HepG2 (cell line): ENCODE data around the gene CLASP1. TPM values are rescaled to one million over a fixed set of nuclear protein-coding genes. Genes with fewer than 3 reads are reported as not detected.

ENCODE experiments used
- CEBPG ChIP-seq: IDR thresholded peaks from 2 replicates; pipeline ENCODE4 v1.6.1; 2016
- SCMH1 ChIP-seq: sonication (generic); formaldehyde crosslinking; IDR thresholded peaks from 2 replicates; pipeline ENCODE4 v1.9.0; 2021; ENCODE audit warnings: missing genetic modification reagents, mild to moderate bottlenecking, borderline replicate concordance
- TEAD3 ChIP-seq: optimal IDR thresholded peaks from 2 replicates; pipeline ENCODE3; 2016; ENCODE audit warnings: borderline replicate concordance
- ZBTB20 ChIP-seq: sonication (generic); formaldehyde crosslinking; IDR thresholded peaks from 2 replicates; pipeline ENCODE4 v1.8.1; 2023; ENCODE audit warnings: missing genetic modification reagents, low read depth, mild to moderate bottlenecking, borderline replicate concordance
- ZNF530 ChIP-seq: sonication (generic); formaldehyde crosslinking; IDR thresholded peaks from 2 replicates; pipeline ENCODE4 v1.5.0; 2020; ENCODE audit warnings: low read depth, mild to moderate bottlenecking, missing genetic modification reagents
- ZNF75D ChIP-seq: sonication (generic); formaldehyde crosslinking; IDR thresholded peaks from 2 replicates; pipeline ENCODE4 v1.8.1; 2023; ENCODE audit warnings: missing genetic modification reagents, mild to moderate bottlenecking, borderline replicate concordance
- polyA plus RNA-seq, 8 experiments: library from polyadenylated mRNA; depleted of rRNA in 3 of 8; stranded (reverse) in 7 of 8; unstranded in 1 of 8; fragments of >200 nt; fragmentation: Illumina TruSeq in 4 of 8; extraction: Trizol in 4 of 8; gene quantifications; 2 replicates each; pipeline versions ENCODE4 v1.2.1 to v1.2.3, GENCODE V29; 2011 to 2016; ENCODE audit warnings: low read depth in 4 of 8, missing spikeins in 1 of 8, mixed read lengths in 1 of 8; ENCODE audit not compliant: insufficient read depth in 1 of 8
- total RNA-seq, 5 experiments: library from RNA; depleted of rRNA; stranded (reverse); fragments of >200 nt; fragmentation: Illumina TruSeq; extraction: Trizol; gene quantifications; 2 replicates each; pipeline ENCODE4 v1.2.3, GENCODE V29; 2016; ENCODE audit warnings: low read depth in 1 of 5
- TF ChIP-seq, protein P1 (sequence below): sonication (generic); formaldehyde crosslinking; IDR thresholded peaks from 2 replicates; pipeline ENCODE4 v1.5.1; 2020; ENCODE audit warnings: mild to moderate bottlenecking, missing genetic modification reagents, borderline replicate concordance
- TF ChIP-seq, protein P2 (sequence below): sonication (generic); formaldehyde crosslinking; IDR thresholded peaks from 2 replicates; pipeline ENCODE4 v1.5.0; 2020; ENCODE audit warnings: missing genetic modification reagents
- TF ChIP-seq, protein P3 (sequence below): IDR thresholded peaks from 2 replicates; pipeline ENCODE4 v1.6.1; 2016; ENCODE audit warnings: missing compliant biosample characterization, missing genetic modification reagents, borderline replicate concordance
- TF ChIP-seq, protein P4 (sequence below): sonication (generic); formaldehyde crosslinking; IDR thresholded peaks from 2 replicates; pipeline ENCODE4 v1.8.0; 2022; ENCODE audit warnings: mild to moderate bottlenecking, missing genetic modification reagents, moderate library complexity
- TF ChIP-seq, protein P5 (sequence below): IDR thresholded peaks from 2 replicates; pipeline ENCODE4 v1.6.1; 2016; ENCODE audit warnings: mild to moderate bottlenecking
- TF ChIP-seq, protein P6 (sequence below): sonication (generic); formaldehyde crosslinking; IDR thresholded peaks from 2 replicates; pipeline ENCODE4 v1.4.0; 2020; ENCODE audit warnings: missing genetic modification reagents, borderline replicate concordance

The CLASP1 gene
- total and polyA plus RNA-seq, 2 of the 13 experiments (the other 11 are each of a cell fraction or from before 2014, with no cell fraction given): 11.7 to 47.9 TPM

DNA sequence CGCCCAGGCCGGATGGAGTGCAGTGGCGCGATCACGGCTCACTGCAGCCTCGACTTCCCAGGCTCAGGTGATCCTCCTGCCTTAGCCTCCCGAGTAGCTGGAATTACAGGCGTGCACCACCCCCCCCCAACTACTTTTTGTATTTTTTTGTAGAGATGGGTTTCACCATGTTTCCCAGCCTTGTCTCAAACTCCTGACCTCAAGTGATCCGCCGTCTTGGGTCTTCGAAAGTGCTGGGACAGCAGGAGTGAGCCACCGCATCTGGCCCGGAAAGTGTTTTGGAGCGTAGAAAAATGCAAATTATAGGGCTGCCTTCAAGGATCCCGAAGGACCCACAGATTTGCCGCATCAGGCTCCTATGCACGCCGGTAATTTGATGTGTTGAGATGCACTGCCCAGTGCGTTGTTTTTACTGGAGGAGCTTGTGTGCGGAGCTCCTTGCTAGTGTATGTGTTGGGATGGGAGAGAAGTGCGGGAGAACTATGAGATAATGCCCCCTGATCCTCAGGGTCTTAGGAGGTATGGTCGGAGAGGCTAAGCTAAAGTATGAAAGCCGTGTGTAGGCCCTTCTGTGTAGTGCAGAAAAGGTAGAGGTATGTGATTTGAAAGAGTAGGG, 1.2 kb upstream of the CLASP1 start (continued):
- TF ChIP-seq, protein P1, sequence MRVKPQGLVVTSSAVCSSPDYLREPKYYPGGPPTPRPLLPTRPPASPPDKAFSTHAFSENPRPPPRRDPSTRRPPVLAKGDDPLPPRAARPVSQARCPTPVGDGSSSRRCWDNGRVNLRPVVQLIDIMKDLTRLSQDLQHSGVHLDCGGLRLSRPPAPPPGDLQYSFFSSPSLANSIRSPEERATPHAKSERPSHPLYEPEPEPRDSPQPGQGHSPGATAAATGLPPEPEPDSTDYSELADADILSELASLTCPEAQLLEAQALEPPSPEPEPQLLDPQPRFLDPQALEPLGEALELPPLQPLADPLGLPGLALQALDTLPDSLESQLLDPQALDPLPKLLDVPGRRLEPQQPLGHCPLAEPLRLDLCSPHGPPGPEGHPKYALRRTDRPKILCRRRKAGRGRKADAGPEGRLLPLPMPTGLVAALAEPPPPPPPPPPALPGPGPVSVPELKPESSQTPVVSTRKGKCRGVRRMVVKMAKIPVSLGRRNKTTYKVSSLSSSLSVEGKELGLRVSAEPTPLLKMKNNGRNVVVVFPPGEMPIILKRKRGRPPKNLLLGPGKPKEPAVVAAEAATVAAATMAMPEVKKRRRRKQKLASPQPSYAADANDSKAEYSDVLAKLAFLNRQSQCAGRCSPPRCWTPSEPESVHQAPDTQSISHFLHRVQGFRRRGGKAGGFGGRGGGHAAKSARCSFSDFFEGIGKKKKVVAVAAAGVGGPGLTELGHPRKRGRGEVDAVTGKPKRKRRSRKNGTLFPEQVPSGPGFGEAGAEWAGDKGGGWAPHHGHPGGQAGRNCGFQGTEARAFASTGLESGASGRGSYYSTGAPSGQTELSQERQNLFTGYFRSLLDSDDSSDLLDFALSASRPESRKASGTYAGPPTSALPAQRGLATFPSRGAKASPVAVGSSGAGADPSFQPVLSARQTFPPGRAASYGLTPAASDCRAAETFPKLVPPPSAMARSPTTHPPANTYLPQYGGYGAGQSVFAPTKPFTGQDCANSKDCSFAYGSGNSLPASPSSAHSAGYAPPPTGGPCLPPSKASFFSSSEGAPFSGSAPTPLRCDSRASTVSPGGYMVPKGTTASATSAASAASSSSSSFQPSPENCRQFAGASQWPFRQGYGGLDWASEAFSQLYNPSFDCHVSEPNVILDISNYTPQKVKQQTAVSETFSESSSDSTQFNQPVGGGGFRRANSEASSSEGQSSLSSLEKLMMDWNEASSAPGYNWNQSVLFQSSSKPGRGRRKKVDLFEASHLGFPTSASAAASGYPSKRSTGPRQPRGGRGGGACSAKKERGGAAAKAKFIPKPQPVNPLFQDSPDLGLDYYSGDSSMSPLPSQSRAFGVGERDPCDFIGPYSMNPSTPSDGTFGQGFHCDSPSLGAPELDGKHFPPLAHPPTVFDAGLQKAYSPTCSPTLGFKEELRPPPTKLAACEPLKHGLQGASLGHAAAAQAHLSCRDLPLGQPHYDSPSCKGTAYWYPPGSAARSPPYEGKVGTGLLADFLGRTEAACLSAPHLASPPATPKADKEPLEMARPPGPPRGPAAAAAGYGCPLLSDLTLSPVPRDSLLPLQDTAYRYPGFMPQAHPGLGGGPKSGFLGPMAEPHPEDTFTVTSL (CRISPR knock-in tag): peak; percentile 3; the same call in 1 of the 2 replicates
- TF ChIP-seq ZBTB20 (CRISPR knock-in tag) (no peak), ZNF530 (CRISPR knock-in tag) (no peak), SCMH1 (CRISPR knock-in tag) (no peak), CEBPG (CRISPR knock-in tag) (no peak), TEAD3 (CRISPR knock-in tag) (no peak), ZNF75D (CRISPR knock-in tag) (no peak)
- TF ChIP-seq, protein P2, sequence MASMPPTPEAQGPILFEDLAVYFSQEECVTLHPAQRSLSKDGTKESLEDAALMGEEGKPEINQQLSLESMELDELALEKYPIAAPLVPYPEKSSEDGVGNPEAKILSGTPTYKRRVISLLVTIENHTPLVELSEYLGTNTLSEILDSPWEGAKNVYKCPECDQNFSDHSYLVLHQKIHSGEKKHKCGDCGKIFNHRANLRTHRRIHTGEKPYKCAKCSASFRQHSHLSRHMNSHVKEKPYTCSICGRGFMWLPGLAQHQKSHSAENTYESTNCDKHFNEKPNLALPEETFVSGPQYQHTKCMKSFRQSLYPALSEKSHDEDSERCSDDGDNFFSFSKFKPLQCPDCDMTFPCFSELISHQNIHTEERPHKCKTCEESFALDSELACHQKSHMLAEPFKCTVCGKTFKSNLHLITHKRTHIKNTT: no peak
- TF ChIP-seq, protein P3, sequence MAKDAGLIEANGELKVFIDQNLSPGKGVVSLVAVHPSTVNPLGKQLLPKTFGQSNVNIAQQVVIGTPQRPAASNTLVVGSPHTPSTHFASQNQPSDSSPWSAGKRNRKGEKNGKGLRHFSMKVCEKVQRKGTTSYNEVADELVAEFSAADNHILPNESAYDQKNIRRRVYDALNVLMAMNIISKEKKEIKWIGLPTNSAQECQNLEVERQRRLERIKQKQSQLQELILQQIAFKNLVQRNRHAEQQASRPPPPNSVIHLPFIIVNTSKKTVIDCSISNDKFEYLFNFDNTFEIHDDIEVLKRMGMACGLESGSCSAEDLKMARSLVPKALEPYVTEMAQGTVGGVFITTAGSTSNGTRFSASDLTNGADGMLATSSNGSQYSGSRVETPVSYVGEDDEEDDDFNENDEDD (CRISPR knock-in tag): 0 out of 2 replicates have a peak, but pooled peaks have one; percentile 3
- TF ChIP-seq, protein P4, sequence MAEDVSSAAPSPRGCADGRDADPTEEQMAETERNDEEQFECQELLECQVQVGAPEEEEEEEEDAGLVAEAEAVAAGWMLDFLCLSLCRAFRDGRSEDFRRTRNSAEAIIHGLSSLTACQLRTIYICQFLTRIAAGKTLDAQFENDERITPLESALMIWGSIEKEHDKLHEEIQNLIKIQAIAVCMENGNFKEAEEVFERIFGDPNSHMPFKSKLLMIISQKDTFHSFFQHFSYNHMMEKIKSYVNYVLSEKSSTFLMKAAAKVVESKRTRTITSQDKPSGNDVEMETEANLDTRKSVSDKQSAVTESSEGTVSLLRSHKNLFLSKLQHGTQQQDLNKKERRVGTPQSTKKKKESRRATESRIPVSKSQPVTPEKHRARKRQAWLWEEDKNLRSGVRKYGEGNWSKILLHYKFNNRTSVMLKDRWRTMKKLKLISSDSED (CRISPR knock-in tag): 0 out of 2 replicates have a peak, but pooled peaks have one; percentile 40
- TF ChIP-seq, protein P5, sequence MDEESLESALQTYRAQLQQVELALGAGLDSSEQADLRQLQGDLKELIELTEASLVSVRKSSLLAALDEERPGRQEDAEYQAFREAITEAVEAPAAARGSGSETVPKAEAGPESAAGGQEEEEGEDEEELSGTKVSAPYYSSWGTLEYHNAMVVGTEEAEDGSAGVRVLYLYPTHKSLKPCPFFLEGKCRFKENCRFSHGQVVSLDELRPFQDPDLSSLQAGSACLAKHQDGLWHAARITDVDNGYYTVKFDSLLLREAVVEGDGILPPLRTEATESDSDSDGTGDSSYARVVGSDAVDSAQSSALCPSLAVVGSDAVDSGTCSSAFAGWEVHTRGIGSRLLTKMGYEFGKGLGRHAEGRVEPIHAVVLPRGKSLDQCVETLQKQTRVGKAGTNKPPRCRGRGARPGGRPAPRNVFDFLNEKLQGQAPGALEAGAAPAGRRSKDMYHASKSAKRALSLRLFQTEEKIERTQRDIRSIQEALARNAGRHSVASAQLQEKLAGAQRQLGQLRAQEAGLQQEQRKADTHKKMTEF (CRISPR knock-in tag): no peak
- TF ChIP-seq, protein P6, sequence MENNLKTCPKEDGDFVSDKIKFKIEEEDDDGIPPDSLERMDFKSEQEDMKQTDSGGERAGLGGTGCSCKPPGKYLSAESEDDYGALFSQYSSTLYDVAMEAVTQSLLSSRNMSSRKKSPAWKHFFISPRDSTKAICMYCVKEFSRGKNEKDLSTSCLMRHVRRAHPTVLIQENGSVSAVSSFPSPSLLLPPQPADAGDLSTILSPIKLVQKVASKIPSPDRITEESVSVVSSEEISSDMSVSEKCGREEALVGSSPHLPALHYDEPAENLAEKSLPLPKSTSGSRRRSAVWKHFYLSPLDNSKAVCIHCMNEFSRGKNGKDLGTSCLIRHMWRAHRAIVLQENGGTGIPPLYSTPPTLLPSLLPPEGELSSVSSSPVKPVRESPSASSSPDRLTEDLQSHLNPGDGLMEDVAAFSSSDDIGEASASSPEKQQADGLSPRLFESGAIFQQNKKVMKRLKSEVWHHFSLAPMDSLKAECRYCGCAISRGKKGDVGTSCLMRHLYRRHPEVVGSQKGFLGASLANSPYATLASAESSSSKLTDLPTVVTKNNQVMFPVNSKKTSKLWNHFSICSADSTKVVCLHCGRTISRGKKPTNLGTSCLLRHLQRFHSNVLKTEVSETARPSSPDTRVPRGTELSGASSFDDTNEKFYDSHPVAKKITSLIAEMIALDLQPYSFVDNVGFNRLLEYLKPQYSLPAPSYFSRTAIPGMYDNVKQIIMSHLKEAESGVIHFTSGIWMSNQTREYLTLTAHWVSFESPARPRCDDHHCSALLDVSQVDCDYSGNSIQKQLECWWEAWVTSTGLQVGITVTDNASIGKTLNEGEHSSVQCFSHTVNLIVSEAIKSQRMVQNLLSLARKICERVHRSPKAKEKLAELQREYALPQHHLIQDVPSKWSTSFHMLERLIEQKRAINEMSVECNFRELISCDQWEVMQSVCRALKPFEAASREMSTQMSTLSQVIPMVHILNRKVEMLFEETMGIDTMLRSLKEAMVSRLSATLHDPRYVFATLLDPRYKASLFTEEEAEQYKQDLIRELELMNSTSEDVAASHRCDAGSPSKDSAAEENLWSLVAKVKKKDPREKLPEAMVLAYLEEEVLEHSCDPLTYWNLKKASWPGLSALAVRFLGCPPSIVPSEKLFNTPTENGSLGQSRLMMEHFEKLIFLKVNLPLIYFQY (CRISPR knock-in tag): no peak
